ENCODE results near the gene C10orf105. TPM values are rescaled to one million over a fixed set of nuclear protein-coding genes. Genes with fewer than 3 reads are reported as not detected.

Gene C10orf105
- polyA plus RNA-seq, 2 donors, result 0.02 to 0.04 TPM

DNA sequence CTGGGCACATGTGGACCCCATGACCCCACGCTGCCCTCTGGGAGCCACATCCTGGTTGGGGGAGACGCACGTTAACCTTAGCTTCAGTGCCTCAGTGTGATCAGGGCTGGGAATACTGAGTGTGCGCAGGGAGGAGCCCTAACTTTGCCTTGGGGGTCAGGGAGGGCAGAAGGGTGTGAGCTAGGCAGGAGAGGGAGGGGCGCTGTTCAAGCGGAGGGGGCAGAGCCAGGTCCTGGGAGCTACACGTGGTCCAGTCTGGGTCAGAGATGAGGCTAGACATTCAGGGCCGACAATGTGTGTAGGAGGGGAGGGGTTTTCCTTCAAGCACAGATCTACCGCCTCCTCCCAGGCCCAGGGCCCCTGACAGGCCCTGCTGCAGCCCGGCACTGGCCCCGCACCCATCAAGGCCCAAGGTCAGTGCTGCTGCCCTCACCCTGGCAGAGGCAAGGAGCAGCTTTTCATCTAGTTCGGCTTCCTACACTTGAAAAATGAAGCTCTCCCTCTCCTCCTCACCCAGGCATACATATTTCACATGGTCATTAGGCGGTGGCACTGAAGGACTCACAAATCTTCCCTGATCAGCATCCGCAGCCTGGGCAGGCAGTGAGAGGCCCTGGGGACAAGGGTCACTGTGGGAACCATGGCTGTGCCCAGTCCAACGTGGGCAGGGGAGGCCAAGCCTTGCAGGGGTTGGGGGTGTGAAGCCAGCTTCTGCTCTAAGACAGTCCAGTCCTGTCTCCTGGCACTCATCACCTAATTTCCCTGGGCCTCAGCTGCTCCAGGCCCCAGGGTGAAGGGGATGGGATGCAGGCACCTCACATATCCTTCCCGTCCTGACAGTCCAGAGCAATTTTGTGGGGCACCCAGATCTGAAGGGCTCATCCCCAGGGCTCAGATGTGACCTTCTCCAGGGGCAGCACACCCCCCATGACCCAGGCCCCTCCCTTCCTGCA is 47.3 kb downstream of the C10orf105 start:
- Histone ChIP-seq H3K4me3 (ENCODE audit: low read depth in 1 of 2, low read length in 2 of 2) (no peak overlapping the region), H3K27ac (ENCODE audit: low read depth in 2 of 2, low read length in 1 of 2) (no peak overlapping the region), H3K9me3 (ENCODE audit: control insufficient read depth in 2 of 2, insufficient read depth in 1 of 2, low read depth in 1 of 2, low read length in 1 of 2) (no peaks in the 10 kb centered on the region), H3K4me1 (ENCODE audit: control insufficient read depth in 2 of 2, insufficient read depth in 2 of 2, low read length in 1 of 2) (no peaks in the 10 kb centered on the region), H3K36me3 (ENCODE audit: control insufficient read depth in 2 of 2, insufficient read depth in 2 of 2, low read length in 1 of 2) (no peaks in the 10 kb centered on the region), H3K27me3 (ENCODE audit: control insufficient read depth in 1 of 2, insufficient read depth in 2 of 2, low read length in 2 of 2) (no peaks in the 10 kb centered on the region)
- 80 to 83% methylated on average over 15 to 16 of the region's 16 CpGs for WGBS, 2 donors

DNA sequence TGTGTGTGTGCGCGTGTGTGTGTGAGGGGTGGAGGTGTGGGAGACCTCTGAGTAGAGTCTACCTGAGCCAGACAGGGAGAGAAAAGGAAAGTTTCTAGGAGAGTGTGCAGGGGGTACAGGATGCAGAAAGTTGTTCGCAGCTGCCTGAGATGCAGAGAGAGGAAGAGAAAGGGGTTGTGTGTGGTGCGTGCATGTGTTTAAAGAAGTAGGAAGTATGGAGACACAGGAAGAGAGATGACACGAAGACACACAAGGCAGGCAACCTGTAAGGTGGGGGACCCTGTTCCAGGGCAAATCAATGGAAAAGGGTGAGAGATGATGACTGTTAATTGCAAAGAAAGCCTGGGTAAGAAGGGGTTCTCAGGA is 52.2 kb downstream of the C10orf105 start:
- Histone ChIP-seq H3K4me3 (ENCODE audit: low read depth in 1 of 2, low read length in 2 of 2) (no peak overlapping the region), H3K4me1 (ENCODE audit: control insufficient read depth in 2 of 2, insufficient read depth in 2 of 2, low read length in 1 of 2) (no peaks in the 10 kb centered on the region), H3K9me3 (ENCODE audit: control insufficient read depth in 2 of 2, insufficient read depth in 1 of 2, low read depth in 1 of 2, low read length in 1 of 2) (no peaks in the 10 kb centered on the region), H3K27ac (ENCODE audit: low read depth in 2 of 2, low read length in 1 of 2) (no peak overlapping the region), H3K27me3 (ENCODE audit: control insufficient read depth in 1 of 2, insufficient read depth in 2 of 2, low read length in 2 of 2) (no peaks in the 10 kb centered on the region), H3K36me3 (ENCODE audit: control insufficient read depth in 2 of 2, insufficient read depth in 2 of 2, low read length in 1 of 2) (no peaks in the 10 kb centered on the region)
- WGBS, 2 donors, result 45 to 48% methylated on average over 5 of the region's 5 CpGs

DNA sequence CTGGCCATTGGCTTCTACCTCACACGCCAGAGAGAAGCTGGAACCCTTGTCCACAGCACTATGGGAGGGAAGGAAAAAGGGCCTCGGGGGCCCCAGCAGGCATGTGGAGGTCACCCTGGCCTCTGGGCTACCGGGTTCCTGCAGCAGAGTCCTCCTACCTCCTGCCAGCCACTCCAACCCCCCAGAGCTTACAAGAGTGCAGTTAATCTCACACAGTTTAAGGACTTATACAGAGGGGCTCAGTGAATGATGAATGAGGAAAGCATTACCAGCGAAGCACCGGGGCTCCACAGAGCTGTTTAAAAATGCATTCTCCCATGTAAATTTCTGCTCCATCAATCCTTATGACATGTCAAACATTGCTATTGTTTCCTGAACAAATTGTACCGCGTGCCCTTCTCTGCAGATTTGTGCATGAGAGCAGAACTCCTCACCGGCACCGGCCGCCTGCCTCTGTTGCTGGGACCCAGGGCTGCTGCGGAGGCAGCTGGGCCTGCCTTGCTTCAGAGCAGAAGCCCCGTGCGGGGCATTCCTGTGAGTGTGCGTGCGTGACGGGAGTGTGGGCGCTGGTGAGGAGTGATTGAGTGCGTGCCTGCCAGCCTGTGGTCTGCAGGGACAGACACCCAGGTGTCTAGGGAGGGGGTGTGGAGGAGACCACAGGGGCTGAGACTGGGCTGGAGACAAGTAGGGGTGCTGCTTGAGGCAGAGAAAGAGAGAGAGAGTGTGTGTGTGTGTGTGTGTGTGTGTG is 52.8 kb downstream of the C10orf105 start:
- H3K9me3 ChIP-seq (ENCODE audit: control insufficient read depth in 2 of 2, insufficient read depth in 1 of 2, low read depth in 1 of 2, low read length in 1 of 2), result no peaks in the 10 kb centered on the region
- H3K4me3 ChIP-seq (ENCODE audit: low read depth in 1 of 2, low read length in 2 of 2), result no peak overlapping the region
- H3K27me3 ChIP-seq (ENCODE audit: control insufficient read depth in 1 of 2, insufficient read depth in 2 of 2, low read length in 2 of 2), result no peaks in the 10 kb centered on the region
- WGBS, 2 donors, result 52% methylated on average over 18 of the region's 18 CpGs
- no peaks in the 10 kb centered on the region for H3K36me3 ChIP-seq (ENCODE audit: control insufficient read depth in 2 of 2, insufficient read depth in 2 of 2, low read length in 1 of 2)
- no peak overlapping the region for H3K27ac ChIP-seq (ENCODE audit: low read depth in 2 of 2, low read length in 1 of 2)
- H3K4me1 ChIP-seq (ENCODE audit: control insufficient read depth in 2 of 2, insufficient read depth in 2 of 2, low read length in 1 of 2), result no peaks in the 10 kb centered on the region

DNA sequence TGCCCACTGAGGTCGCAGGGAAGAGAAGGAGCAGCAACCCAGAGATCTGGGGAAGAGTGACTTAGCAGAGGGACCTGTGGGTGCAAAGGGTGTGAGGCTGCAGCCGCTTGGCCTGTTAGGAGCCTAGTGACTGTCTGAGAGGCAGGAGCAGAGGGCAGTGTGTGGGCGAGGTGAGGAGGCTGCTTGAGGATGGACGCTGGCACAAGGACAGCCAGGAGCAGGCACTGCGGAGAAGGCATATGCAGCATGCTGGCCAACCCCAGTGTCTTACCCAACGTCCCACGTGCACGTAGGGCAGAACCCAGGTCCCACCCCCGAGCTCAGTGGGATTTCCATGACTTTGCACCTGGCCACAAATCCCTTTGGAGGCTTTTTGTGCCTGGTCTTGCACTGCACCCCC is 54.1 kb downstream of the C10orf105 start:
- no peaks in the 10 kb centered on the region for H3K27me3 ChIP-seq (ENCODE audit: control insufficient read depth in 1 of 2, insufficient read depth in 2 of 2, low read length in 2 of 2)
- no peak overlapping the region for H3K27ac ChIP-seq (ENCODE audit: low read depth in 2 of 2, low read length in 1 of 2)
- no peak overlapping the region for H3K4me3 ChIP-seq (ENCODE audit: low read depth in 1 of 2, low read length in 2 of 2)
- H3K9me3 ChIP-seq (ENCODE audit: control insufficient read depth in 2 of 2, insufficient read depth in 1 of 2, low read depth in 1 of 2, low read length in 1 of 2), result no peaks in the 10 kb centered on the region
- no peaks in the 10 kb centered on the region for H3K36me3 ChIP-seq (ENCODE audit: control insufficient read depth in 2 of 2, insufficient read depth in 2 of 2, low read length in 1 of 2)
- 79 to 84% methylated on average over 9 of the region's 9 CpGs for WGBS, 2 donors
- H3K4me1 ChIP-seq (ENCODE audit: control insufficient read depth in 2 of 2, insufficient read depth in 2 of 2, low read length in 1 of 2), result no peaks in the 10 kb centered on the region

DNA sequence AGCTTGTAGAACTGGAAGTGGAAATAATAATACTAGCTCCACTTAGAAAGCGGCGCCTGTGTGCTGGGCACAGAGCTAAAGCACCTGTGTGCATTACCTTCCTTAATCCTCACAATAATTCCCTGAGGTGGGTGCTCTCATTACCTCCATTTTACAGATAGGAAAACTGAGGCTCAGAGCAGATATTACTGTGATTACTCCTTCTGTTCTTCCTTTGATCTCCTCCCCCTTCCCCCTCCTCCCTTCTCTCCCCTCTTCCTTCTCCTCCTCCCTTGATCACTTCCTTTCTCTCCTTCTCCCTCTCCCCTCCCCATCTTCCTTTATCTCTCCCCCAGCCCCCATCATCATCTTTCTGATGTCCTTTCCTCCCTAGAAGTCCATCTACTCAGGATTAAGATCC is 55.0 kb downstream of the C10orf105 start:
- Histone ChIP-seq H3K36me3 (ENCODE audit: control insufficient read depth in 2 of 2, insufficient read depth in 2 of 2, low read length in 1 of 2) (no peaks in the 10 kb centered on the region), H3K4me3 (ENCODE audit: low read depth in 1 of 2, low read length in 2 of 2) (no peak overlapping the region), H3K27me3 (ENCODE audit: control insufficient read depth in 1 of 2, insufficient read depth in 2 of 2, low read length in 2 of 2) (no peaks in the 10 kb centered on the region), H3K4me1 (ENCODE audit: control insufficient read depth in 2 of 2, insufficient read depth in 2 of 2, low read length in 1 of 2) (no peaks in the 10 kb centered on the region), H3K27ac (ENCODE audit: low read depth in 2 of 2, low read length in 1 of 2) (no peak overlapping the region), H3K9me3 (ENCODE audit: control insufficient read depth in 2 of 2, insufficient read depth in 1 of 2, low read depth in 1 of 2, low read length in 1 of 2) (no peaks in the 10 kb centered on the region)
- 77 to 85% methylated on average over 2 of the region's 2 CpGs for WGBS, 2 donors

DNA sequence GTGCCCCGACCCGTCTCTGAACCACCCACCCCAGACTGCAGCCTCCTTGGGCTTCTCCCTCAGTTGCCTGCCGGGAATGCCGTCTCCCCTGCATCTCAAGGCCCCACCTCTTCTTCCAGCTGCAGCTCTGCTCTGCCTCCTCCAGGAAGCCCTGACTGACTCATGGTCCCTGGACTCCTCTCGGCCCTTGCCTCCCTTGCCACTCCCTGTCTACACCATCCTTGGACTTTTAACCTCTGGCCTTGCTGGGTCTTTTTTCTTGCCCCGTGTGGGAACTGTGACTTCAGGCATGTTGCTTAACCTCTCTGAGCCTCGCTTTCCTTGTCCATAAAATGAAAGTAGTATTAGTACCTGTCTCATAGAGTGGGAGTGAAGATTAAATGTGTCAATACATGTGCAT is 56.3 kb downstream of the C10orf105 start:
- no peak overlapping the region for H3K4me3 ChIP-seq (ENCODE audit: low read depth in 1 of 2, low read length in 2 of 2)
- no peaks in the 10 kb centered on the region for H3K4me1 ChIP-seq (ENCODE audit: control insufficient read depth in 2 of 2, insufficient read depth in 2 of 2, low read length in 1 of 2)
- H3K27ac ChIP-seq (ENCODE audit: low read depth in 2 of 2, low read length in 1 of 2), result no peak overlapping the region
- no peaks in the 10 kb centered on the region for H3K9me3 ChIP-seq (ENCODE audit: control insufficient read depth in 2 of 2, insufficient read depth in 1 of 2, low read depth in 1 of 2, low read length in 1 of 2)
- H3K36me3 ChIP-seq (ENCODE audit: control insufficient read depth in 2 of 2, insufficient read depth in 2 of 2, low read length in 1 of 2), result no peaks in the 10 kb centered on the region
- 84 to 87% methylated on average over 7 of the region's 7 CpGs for WGBS, 2 donors
- H3K27me3 ChIP-seq (ENCODE audit: control insufficient read depth in 1 of 2, insufficient read depth in 2 of 2, low read length in 2 of 2), result no peaks in the 10 kb centered on the region

DNA sequence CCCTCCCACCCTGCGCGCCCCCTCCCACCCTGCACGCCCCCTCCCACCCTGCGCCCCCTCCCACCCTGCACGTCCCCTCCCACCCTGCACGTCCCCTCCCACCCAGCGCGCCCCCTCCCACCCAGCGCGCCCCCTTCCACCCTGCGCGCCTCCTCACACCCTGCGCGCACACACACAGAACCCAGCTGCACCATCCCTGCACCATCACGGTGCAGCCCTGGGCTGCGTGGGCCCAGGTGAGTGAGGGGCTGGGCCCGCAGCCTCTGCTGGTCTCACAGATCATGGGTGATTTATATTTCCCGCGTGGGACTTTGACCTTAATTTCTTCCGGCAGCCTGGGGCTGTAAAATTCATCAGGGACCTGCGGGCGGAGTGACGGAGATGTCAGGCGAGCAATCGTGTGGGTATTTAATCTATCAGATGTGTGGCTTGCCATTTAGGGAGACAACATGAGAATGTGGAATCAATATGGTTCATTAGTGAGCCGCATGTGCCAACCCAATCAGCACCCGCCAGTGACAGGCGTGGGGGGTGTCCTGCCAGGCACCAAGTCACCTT is 57.7 kb downstream of the C10orf105 start:
- WGBS, 2 donors, result 85 to 91% methylated on average over 21 to 28 of the region's 28 CpGs
- Histone ChIP-seq H3K4me1 (ENCODE audit: control insufficient read depth in 2 of 2, insufficient read depth in 2 of 2, low read length in 1 of 2) (no peaks in the 10 kb centered on the region), H3K36me3 (ENCODE audit: control insufficient read depth in 2 of 2, insufficient read depth in 2 of 2, low read length in 1 of 2) (no peaks in the 10 kb centered on the region), H3K4me3 (ENCODE audit: low read depth in 1 of 2, low read length in 2 of 2) (no peak overlapping the region), H3K9me3 (ENCODE audit: control insufficient read depth in 2 of 2, insufficient read depth in 1 of 2, low read depth in 1 of 2, low read length in 1 of 2) (no peaks in the 10 kb centered on the region), H3K27me3 (ENCODE audit: control insufficient read depth in 1 of 2, insufficient read depth in 2 of 2, low read length in 2 of 2) (no peaks in the 10 kb centered on the region), H3K27ac (ENCODE audit: low read depth in 2 of 2, low read length in 1 of 2) (no peak overlapping the region)

Other genes with a start within 250 kb of the C10orf105 start
- 10 to 100 TPM; 26.6 to 41.9 TPM for gene VSIR, start 53.7 kb upstream of the C10orf105 start, polyA plus RNA-seq
- 100 to 1,000 TPM; 157 to 241 TPM for gene PSAP, start 131.5 kb upstream of the C10orf105 start, polyA plus RNA-seq
- gene CHST3, start 244.6 kb upstream of the C10orf105 start, polyA plus RNA-seq, result 1 to 10 TPM; 2.6 to 3.2 TPM

Measured in esophagus (tissue), 2 donors.